Transverse colon (tissue), 4 donors: ENCODE data around the gene NCKAP5. TPM values are rescaled to one million over a fixed set of nuclear protein-coding genes. Genes with fewer than 3 reads are reported as not detected.

Source experiments
- DNase-seq: peaks from one replicate; pipeline ENCODE4 v3.0.0-alpha.2; 2019
- H3K27ac ChIP-seq, 4 donors: fragments of 200-600 bp; sonication (generic); 2 replicates each; pipeline ENCODE4 v1.5.1; 2016 to 2018; ENCODE audit warnings: inconsistent platforms in 4 of 4
- H3K27me3 ChIP-seq: fragments of 200-600 bp; sonication (generic); 2 replicates; pipeline ENCODE4 v1.5.1; 2017; ENCODE audit warnings: inconsistent platforms
- H3K36me3 ChIP-seq, 4 donors: fragments of 200-600 bp; sonication (generic); 2 replicates each; pipeline ENCODE4 v1.5.1; 2017 to 2019; ENCODE audit warnings: inconsistent platforms in 4 of 4
- H3K4me1 ChIP-seq, 4 donors: fragments of 200-600 bp; sonication (generic); 2 replicates each; pipeline ENCODE4 v1.5.1; 2017 to 2020; ENCODE audit warnings: inconsistent platforms in 4 of 4
- H3K4me3 ChIP-seq, 4 donors: fragments of 200-600 bp; sonication (generic); 1 replicate in 1 of 4; 2 replicates in 3 of 4; pipeline versions ENCODE4 v1.5.1 to v1.6.1; 2017 to 2019; ENCODE audit warnings: inconsistent platforms in 4 of 4
- H3K9me3 ChIP-seq, 2 donors: fragments of 200-600 bp; sonication (generic); 2 replicates each; pipeline ENCODE4 v1.5.1; 2017 to 2019; ENCODE audit warnings: inconsistent platforms in 2 of 2
- CTCF ChIP-seq, 5 experiments: fragments of 200-600 bp in 3 of 5; fragments of 450-650 bp in 2 of 5; sonication (generic) in 3 of 5; IDR thresholded peaks; 1 replicate in 2 of 5; 2 replicates in 3 of 5; pipeline ENCODE4 v1.5.1; 2016 to 2017; ENCODE audit warnings: antibody characterized with exemption in 5 of 5, inconsistent platforms in 3 of 5, mild to moderate bottlenecking in 2 of 5, moderate library complexity in 1 of 5
- EP300 ChIP-seq: sonication (generic); formaldehyde crosslinking; IDR thresholded peaks from one replicate; pipeline ENCODE4 v1.6.1; 2017; ENCODE audit warnings: antibody characterized with exemption, low read depth
- POLR2A ChIP-seq: fragments of 450-650 bp; IDR thresholded peaks from one replicate; pipeline ENCODE4 v1.6.1; 2016; ENCODE audit warnings: antibody characterized with exemption, mild to moderate bottlenecking, moderate library complexity
- POLR2AphosphoS5 ChIP-seq, 3 donors: sonication (generic); formaldehyde crosslinking; IDR thresholded peaks; one replicate each; pipeline ENCODE4 v1.6.1; 2016; ENCODE audit warnings: antibody characterized with exemption in 3 of 3
- WGBS, 2 donors: methylation state at CpG; one replicate each; pipeline ENCODE4 v1.1.5; 2018; ENCODE audit warnings: low coverage in 1 of 2; 5-methylcytosine and 5-hydroxymethylcytosine counted together
- in situ Hi-C, 4 donors: fragments of 200-750 bp; cut with MboI; loops; one replicate each; pipeline versions ENCODE4 v1.15.0 to v1.15.1; 2017; ENCODE audit warnings: low sequenced_read_pairs in 3 of 4, low pct_ligation_motif_present in 1 of 4, low pct_unique_long_range_greater_than_20kb in 1 of 4
- intact Hi-C: fragments of 100-400 bp; cut with DNase I; formaldehyde crosslinking; loops from one replicate; pipeline ENCODE4 v1.15.1; 2023; ENCODE audit warnings: low total_unique reads
- total RNA-seq, 4 donors: library from RNA; depleted of rRNA; stranded (reverse); fragments of >200 nt; gene quantifications; one replicate each; pipeline ENCODE4 v1.1.0, GENCODE V29; 2016

NCKAP5 gene
- total RNA-seq, 4 donors from 2014 or later = 1.1 to 10.9 (median 5.0) TPM

- H3K4me1 ChIP-seq = no peaks in the 10 kb centered on the region
- no peaks in the 10 kb centered on the region for H3K9me3 ChIP-seq
- no peak for DNase-seq
- in situ Hi-C loops = no loop called here
- H3K36me3 ChIP-seq = no peaks in the 10 kb centered on the region
- H3K27ac ChIP-seq = no peak overlapping the region
- TF ChIP-seq POLR2AphosphoS5 (IDR thresholded peaks at IDR 0.05) (no peak), EP300 (no peak), CTCF (IDR thresholded peaks at IDR 0.05) (no peak), POLR2A (no peak)
- WGBS, 2 donors = 71 to 84% methylated on average over 3 of the region's 3 CpGs
- intact Hi-C loops = no loop called here
- no peaks in the 10 kb centered on the region for H3K27me3 ChIP-seq
- H3K4me3 ChIP-seq = no peak overlapping the region
Measured at GRCh38 chr2:132773331-132773730, 794.9 kb downstream of the NCKAP5 start.

GRCh38 chr2:132772340-132772739 is 795.9 kb downstream of the NCKAP5 start:
- in situ Hi-C loops (no loop called here), intact Hi-C loops (no loop called here)
- H3K4me1 ChIP-seq = no peaks in the 10 kb centered on the region
- no peak for DNase-seq
- no peak overlapping the region for H3K27ac ChIP-seq
- no peaks in the 10 kb centered on the region for H3K36me3 ChIP-seq
- 38 to 71% methylated on average over 2 of the region's 2 CpGs for WGBS, 2 donors
- H3K27me3 ChIP-seq = no peaks in the 10 kb centered on the region
- H3K4me3 ChIP-seq = no peak overlapping the region
- no peaks in the 10 kb centered on the region for H3K9me3 ChIP-seq
- TF ChIP-seq POLR2AphosphoS5 (IDR thresholded peaks at IDR 0.05) (no peak), POLR2A (no peak), CTCF (IDR thresholded peaks at IDR 0.05) (no peak), EP300 (no peak)

GRCh38 chr2:132766573-132766972 is 801.7 kb downstream of the NCKAP5 start:
- intact Hi-C loops (no loop called here), in situ Hi-C loops (no loop called here)
- H3K9me3 ChIP-seq = no peaks in the 10 kb centered on the region
- no peak overlapping the region for H3K27ac ChIP-seq
- H3K4me3 ChIP-seq = no peak overlapping the region
- no peaks in the 10 kb centered on the region for H3K36me3 ChIP-seq
- no peaks in the 10 kb centered on the region for H3K4me1 ChIP-seq
- 97 to 100% methylated on average over 1 of the region's 1 CpG for WGBS, 2 donors
- no peak for DNase-seq
- TF ChIP-seq POLR2AphosphoS5 (IDR thresholded peaks at IDR 0.05) = no peak
- TF ChIP-seq EP300 = no peak
- TF ChIP-seq POLR2A = no peak
- no peak for TF ChIP-seq CTCF (IDR thresholded peaks at IDR 0.05)
- H3K27me3 ChIP-seq = no peaks in the 10 kb centered on the region

- no peaks in the 10 kb centered on the region for H3K36me3 ChIP-seq
- no peak overlapping the region for H3K27ac ChIP-seq
- no peaks in the 10 kb centered on the region for H3K9me3 ChIP-seq
- intact Hi-C loops = no loop called here
- no peaks in the 10 kb centered on the region for H3K4me1 ChIP-seq
- in situ Hi-C loops = no loop called here
- H3K4me3 ChIP-seq = no peak overlapping the region
- TF ChIP-seq EP300 (no peak), CTCF (IDR thresholded peaks at IDR 0.05) (no peak), POLR2AphosphoS5 (IDR thresholded peaks at IDR 0.05) (no peak), POLR2A (no peak)
- no peak for DNase-seq
- no peaks in the 10 kb centered on the region for H3K27me3 ChIP-seq
- WGBS, 2 donors = 84 to 100% methylated on average over 1 of the region's 1 CpG
Measured at GRCh38 chr2:132761437-132761836, 806.8 kb downstream of the NCKAP5 start.
